H9 (cell line): ENCODE results near the gene FEN1. TPM values are rescaled to one million over a fixed set of nuclear protein-coding genes. Genes with fewer than 3 reads are reported as not detected.

ENCODE experiments used
- DNase-seq: peaks from one replicate; pipeline ENCODE4 v3.0.0-alpha.2; 2017
- H2AFZ ChIP-seq: one replicate; pipeline ENCODE4 v1.6.1; 2013; ENCODE audit warnings: mild to moderate bottlenecking, low read length, control low read depth, moderate library complexity
- H2AK5ac ChIP-seq: 2 replicates; pipeline ENCODE4 v1.6.1; 2013; ENCODE audit warnings: low read length, control low read depth, mixed read lengths; ENCODE audit not compliant: insufficient read length
- H2BK120ac ChIP-seq: one replicate; pipeline ENCODE4 v1.6.1; 2013; ENCODE audit warnings: low read depth, mild to moderate bottlenecking, low read length, control low read depth, inconsistent platforms; ENCODE audit not compliant: poor library complexity, severe bottlenecking
- H2BK12ac ChIP-seq: 2 replicates; pipeline ENCODE4 v1.6.1; 2013; ENCODE audit warnings: low read length, control low read depth, mixed read lengths, low read depth; ENCODE audit not compliant: insufficient read length
- H2BK15ac ChIP-seq: 2 replicates; pipeline ENCODE4 v1.6.1; 2013; ENCODE audit warnings: low read depth, low read length, control low read depth
- H2BK20ac ChIP-seq: one replicate; pipeline ENCODE4 v1.6.1; 2013; ENCODE audit warnings: low read depth, mild to moderate bottlenecking, low read length, control low read depth, inconsistent platforms; ENCODE audit not compliant: poor library complexity, severe bottlenecking
- H2BK5ac ChIP-seq: 2 replicates; pipeline ENCODE4 v1.6.1; 2013; ENCODE audit warnings: low read length, control low read depth, mixed read lengths; ENCODE audit not compliant: insufficient read length
- H3K14ac ChIP-seq: 2 replicates; pipeline ENCODE4 v1.6.1; 2013; ENCODE audit warnings: low read length, control low read depth; ENCODE audit not compliant: insufficient read depth
- H3K18ac ChIP-seq: 2 replicates; pipeline ENCODE4 v1.6.1; 2013; ENCODE audit warnings: low read depth, mild to moderate bottlenecking, mixed read lengths, low read length, control low read depth; ENCODE audit not compliant: insufficient read length
- H3K23ac ChIP-seq: 2 replicates; pipeline ENCODE4 v1.6.1; 2013; ENCODE audit warnings: low read length, control low read depth, mixed read lengths, low read depth; ENCODE audit not compliant: insufficient read length
- H3K23me2 ChIP-seq: 2 replicates; pipeline ENCODE4 v1.6.1; 2013; ENCODE audit warnings: low read depth, mild to moderate bottlenecking, mixed read lengths, low read length, control low read depth; ENCODE audit not compliant: insufficient read length, poor library complexity, severe bottlenecking
- H3K27ac ChIP-seq: 2 replicates; pipeline ENCODE4 v1.5.1; 2013; ENCODE audit warnings: low read length, control low read depth, mixed read lengths, low read depth; ENCODE audit not compliant: insufficient read length
- H3K27me3 ChIP-seq: 2 replicates; pipeline ENCODE4 v1.6.1; 2013; ENCODE audit warnings: low read length, control low read depth, inconsistent platforms; ENCODE audit not compliant: insufficient read depth
- H3K4ac ChIP-seq: 2 replicates; pipeline ENCODE4 v1.6.1; 2013; ENCODE audit warnings: low read depth, mild to moderate bottlenecking, control low read depth, inconsistent platforms, low read length, moderate library complexity
- H3K4me1 ChIP-seq: 2 replicates; pipeline ENCODE4 v1.6.1; 2013; ENCODE audit warnings: low read length, control low read depth, inconsistent platforms; ENCODE audit not compliant: insufficient read depth
- H3K4me2 ChIP-seq: 2 replicates; pipeline ENCODE4 v1.6.1; 2013; ENCODE audit warnings: low read length, control low read depth, mixed read lengths; ENCODE audit not compliant: insufficient read length, insufficient read depth
- H3K56ac ChIP-seq: 2 replicates; pipeline ENCODE4 v1.6.1; 2013; ENCODE audit warnings: low read depth, mild to moderate bottlenecking, mixed read lengths, low read length, control low read depth; ENCODE audit not compliant: insufficient read length
- H3K79me1 ChIP-seq: 2 replicates; pipeline ENCODE4 v1.6.1; 2013; ENCODE audit warnings: low read depth, mild to moderate bottlenecking, moderate library complexity, low read length, control low read depth, inconsistent platforms; ENCODE audit not compliant: insufficient read depth, poor library complexity, severe bottlenecking
- H3K79me2 ChIP-seq: 2 replicates; pipeline ENCODE4 v1.6.1; 2013; ENCODE audit warnings: low read length, control low read depth, inconsistent platforms; ENCODE audit not compliant: insufficient read depth
- H3K9ac ChIP-seq: 2 replicates; pipeline ENCODE4 v1.6.1; 2013; ENCODE audit warnings: low read length, control low read depth, mixed read lengths; ENCODE audit not compliant: insufficient read length; ENCODE audit errors: extremely low read depth
- H3K9me3 ChIP-seq: one replicate; pipeline ENCODE4 v1.6.1; 2013; ENCODE audit warnings: low read depth, low read length, inconsistent platforms; ENCODE audit not compliant: control insufficient read depth
- H3T11ph ChIP-seq: one replicate; pipeline ENCODE4 v1.6.1; 2013; ENCODE audit warnings: mild to moderate bottlenecking, low read length, control low read depth, inconsistent platforms
- H4K20me1 ChIP-seq: one replicate; pipeline ENCODE4 v1.6.1; 2013; ENCODE audit not compliant: control insufficient read depth, insufficient read length, insufficient read depth
- H4K5ac ChIP-seq: 2 replicates; pipeline ENCODE4 v1.6.1; 2013; ENCODE audit warnings: low read depth, mild to moderate bottlenecking, mixed read lengths, low read length, control low read depth; ENCODE audit not compliant: insufficient read length
- H4K8ac ChIP-seq: replicated peaks from 2 replicates; pipeline ENCODE4 v1.6.1; 2013; ENCODE audit warnings: low read length, control low read depth, mixed read lengths, low read depth; ENCODE audit not compliant: insufficient read length
- H4K91ac ChIP-seq: 2 replicates; pipeline ENCODE4 v1.6.1; 2013; ENCODE audit warnings: low read depth, mild to moderate bottlenecking, moderate library complexity, mixed read lengths, low read length, control low read depth; ENCODE audit not compliant: insufficient read length
- H3K27ac Mint-ChIP-seq, 3 experiments: 2 replicates in 2 of 3; 3 replicates in 1 of 3; pipeline ENCODE4 v1.8.0; 2020 to 2021; ENCODE audit warnings: mixed read lengths in 3 of 3, mild to moderate bottlenecking in 1 of 3, moderate library complexity in 1 of 3
- H3K27me3 Mint-ChIP-seq: 2 replicates; pipeline ENCODE4 v1.8.0; 2021; ENCODE audit warnings: low read depth, mild to moderate bottlenecking, moderate library complexity, mixed read lengths
- H3K36me3 Mint-ChIP-seq, 3 experiments: 2 replicates in 2 of 3; 3 replicates in 1 of 3; pipeline ENCODE4 v1.8.0; 2020 to 2021; ENCODE audit warnings: low read depth in 3 of 3, mixed read lengths in 3 of 3; ENCODE audit not compliant: insufficient read depth in 1 of 3
- H3K4me1 Mint-ChIP-seq, 2 experiments: 2 replicates each; pipeline ENCODE4 v1.8.0; 2020; ENCODE audit warnings: mixed read lengths in 2 of 2
- H3K4me3 Mint-ChIP-seq, 2 experiments: 2 replicates in 1 of 2; 3 replicates in 1 of 2; pipeline ENCODE4 v1.8.0; 2020 to 2021; ENCODE audit warnings: mild to moderate bottlenecking in 2 of 2, mixed read lengths in 2 of 2, moderate library complexity in 1 of 2
- H3K9me3 Mint-ChIP-seq, 2 experiments: 2 replicates in 1 of 2; 3 replicates in 1 of 2; pipeline ENCODE4 v1.8.0; 2020; ENCODE audit warnings: mild to moderate bottlenecking in 2 of 2, mixed read lengths in 2 of 2, moderate library complexity in 1 of 2
- CTCF ChIP-seq: fragments of 200-600 bp; sonication (generic); conservative IDR thresholded peaks from 3 replicates; pipeline ENCODE4 v1.8.0; 2021; ENCODE audit warnings: antibody characterized with exemption, mild to moderate bottlenecking
- WGBS: extraction: QIAGEN DNeasy Blood & Tissue Kit; methylation state at CpG from one replicate; pipeline ENCODE4 v1.1.7; 2013; ENCODE audit warnings: missing lambda C conversion rate, low lambda C conversion rate, mixed read lengths; ENCODE audit not compliant: insufficient read length; ENCODE audit errors: extremely low coverage; 5-methylcytosine and 5-hydroxymethylcytosine counted together
- total RNA-seq: library from RNA; stranded (reverse); gene quantifications from 2 replicates; pipeline ENCODE4 v1.2.1, GENCODE V29; 2021

FEN1 gene
- total RNA-seq, 1 experiment from 2014 or later: 114 TPM

GRCh38 chr11:61803889-61804647 lies 11.4 kb downstream of the FEN1 start:
- no peak for DNase-seq
- no peak overlapping the region for H3K4me2 ChIP-seq
- peak overlapping the region in 1 of 2 experiments; percentile 18; a peak in 1 of 5 replicates for H3K4me3 Mint-ChIP-seq
- H3K9me3 ChIP-seq: no peaks in the 10 kb centered on the region
- no peak overlapping the region for H2BK12ac ChIP-seq
- H3T11ph ChIP-seq: no peak overlapping the region
- no peak overlapping the region for H2BK120ac ChIP-seq
- H3K27ac Mint-ChIP-seq: peak overlapping the region in 2 of 3 experiments; percentile 5 to 78; a peak in 3 of 7 replicates
- no peak overlapping the region for H4K91ac ChIP-seq
- H3K36me3 Mint-ChIP-seq: peaks cover 46 to 90% (median 88%) of the 10 kb centered on the region in 3 experiments; a peak in 6 of 7 replicates
- H3K56ac ChIP-seq: no peak overlapping the region
- no peaks in the 10 kb centered on the region for H3K79me2 ChIP-seq
- H3K79me1 ChIP-seq: no peaks in the 10 kb centered on the region
- H4K20me1 ChIP-seq: no peaks in the 10 kb centered on the region
- no peaks in the 10 kb centered on the region; a peak in 1 of 5 replicates for H3K9me3 Mint-ChIP-seq
- no peaks in the 10 kb centered on the region for H3K4me1 ChIP-seq
- no peak overlapping the region for H4K8ac ChIP-seq
- no peak overlapping the region for H3K18ac ChIP-seq
- no peaks in the 10 kb centered on the region for H3K23me2 ChIP-seq
- no peak overlapping the region for H3K9ac ChIP-seq
- no CpG with 5 or more reads among the region's 3 CpGs for WGBS
- H4K5ac ChIP-seq: no peak overlapping the region
- no peak overlapping the region for H3K14ac ChIP-seq
- H3K23ac ChIP-seq: no peak overlapping the region
- H2BK5ac ChIP-seq: no peak overlapping the region
- H2BK20ac ChIP-seq: no peak overlapping the region
- no peak overlapping the region for H2AFZ ChIP-seq
- no peak for TF ChIP-seq CTCF
- no peak overlapping the region for H3K4ac ChIP-seq
- H2BK15ac ChIP-seq: no peak overlapping the region
- no peaks in the 10 kb centered on the region for H3K27me3 Mint-ChIP-seq
- H2AK5ac ChIP-seq: no peak overlapping the region
- H3K27me3 ChIP-seq: no peaks in the 10 kb centered on the region
- H3K4me1 Mint-ChIP-seq: peaks cover 4% of the 10 kb centered on the region in 2 experiments; a peak in 1 of 4 replicates
- H3K27ac ChIP-seq: no peak overlapping the region
